Right lobe of liver (tissue), 6 donors: Measurements from ENCODE around the gene ASAP2. TPM values are rescaled to one million over a fixed set of nuclear protein-coding genes. Genes with fewer than 3 reads are reported as not detected.

Source experiments
- ATAC-seq, 4 donors: fragments of 200-7000 bp; cut with Tn5 transposase; one replicate each; pipeline ENCODE4 v1.9.1; 2020; ENCODE audit warnings: mild to moderate bottlenecking in 4 of 4, moderate library complexity in 4 of 4
- DNase-seq, 3 donors: peaks; one replicate each; pipeline ENCODE4 v3.0.0-alpha.2; 2020
- H3K27ac ChIP-seq, 3 donors: fragments of 200-600 bp; one replicate each; pipeline ENCODE4 v1.8.0; 2022
- H3K27me3 ChIP-seq, 2 donors: fragments of 200-600 bp; one replicate each; pipeline ENCODE4 v1.8.0; 2022
- H3K36me3 ChIP-seq, 4 donors: fragments of 200-600 bp; sonication (generic) in 1 of 4; one replicate each; pipeline versions ENCODE4 v1.5.1 to v1.8.0; 2017 to 2022; ENCODE audit warnings: control low read depth in 1 of 4
- H3K4me1 ChIP-seq, 4 donors: fragments of 200-600 bp; sonication (generic) in 1 of 4; one replicate each; pipeline versions ENCODE4 v1.5.1 to v1.8.0; 2017 to 2022; ENCODE audit warnings: control low read depth in 1 of 4
- H3K4me3 ChIP-seq, 3 donors: fragments of 200-600 bp; one replicate each; pipeline ENCODE4 v1.8.0; 2022
- H3K9me3 ChIP-seq, 4 donors: fragments of 200-600 bp; sonication (generic) in 1 of 4; one replicate each; pipeline versions ENCODE4 v1.5.1 to v1.8.0; 2017 to 2022; ENCODE audit warnings: control low read depth in 1 of 4
- CTCF ChIP-seq, 4 donors: fragments of 200-600 bp in 3 of 4; fragments of 450-650 bp in 1 of 4; IDR thresholded peaks; one replicate each; pipeline versions ENCODE4 v1.5.1 to v1.8.0; 2016 to 2022; ENCODE audit warnings: antibody characterized with exemption in 4 of 4, mild to moderate bottlenecking in 2 of 4
- POLR2A ChIP-seq: fragments of 450-650 bp; IDR thresholded peaks from one replicate; pipeline ENCODE4 v1.6.1; 2017; ENCODE audit warnings: antibody characterized with exemption, mild to moderate bottlenecking
- WGBS: methylation state at CpG from one replicate; pipeline ENCODE4 v1.1.6; 2018; ENCODE audit warnings: low coverage, low lambda C conversion rate; ENCODE audit not compliant: insufficient coverage; ENCODE audit errors: missing lambda C conversion rate; 5-methylcytosine and 5-hydroxymethylcytosine counted together
- intact Hi-C, 2 donors: fragments of 100-400 bp; cut with DNase I; formaldehyde crosslinking; loops; one replicate each; pipeline versions ENCODE4 v1.11.2 to v1.14.1; 2022
- total RNA-seq, 6 experiments: library from RNA; depleted of rRNA in 2 of 6; stranded (reverse); fragments of >200 nt in 2 of 6; fragmentation: NEBNext Ultra II Directional in 3 of 6; extraction: Animal tissue kit (Norgen Biotek cat#: 25700) in 3 of 6; gene quantifications; one replicate each; pipeline versions ENCODE4 v1.1.0 to v1.2.4, GENCODE V29; 2016 to 2023
- donor health status: DM: no; HTN: yes; CAD: no.
- donor health status: DM: no; HTN: no; CAD: no.
- donor health status: DM: no; HTN: no; CAD: no.
- donor health status: DM: no; HTN: yes; CAD: no.
- donor health status: DM: no; HTN: yes; CAD: no.

ASAP2 gene
- total RNA-seq, 6 experiments from 2014 or later: 2.4 to 5.2 (median 3.9) TPM

- Histone ChIP-seq H3K9me3 (no peaks in the 10 kb centered on the region), H3K27ac (no peak overlapping the region), H3K27me3 (no peaks in the 10 kb centered on the region), H3K36me3 (peaks cover 0 to 55% (median 6%) of the 10 kb centered on the region in 4 donors), H3K4me3 (no peak overlapping the region), H3K4me1 (no peaks in the 10 kb centered on the region)
- DNase-seq (no peak), ATAC-seq (no peak)
- TF ChIP-seq CTCF (IDR thresholded peaks at IDR 0.05) (no peak), POLR2A (no peak)
- WGBS: 69% methylated on average over 2 of the region's 2 CpGs
- intact Hi-C loops: no loop called here
Observed at GRCh38 chr2:9430316-9431293, 224.0 kb downstream of the ASAP2 start.

GRCh38 chr2:9434489-9434888 lies 227.9 kb downstream of the ASAP2 start:
- Histone ChIP-seq H3K27me3 (no peaks in the 10 kb centered on the region), H3K4me3 (no peak overlapping the region), H3K4me1 (no peaks in the 10 kb centered on the region), H3K36me3 (peaks cover 0 to 83% (median 15%) of the 10 kb centered on the region in 4 donors), H3K9me3 (no peaks in the 10 kb centered on the region), H3K27ac (no peak overlapping the region)
- DNase-seq (no peak), ATAC-seq (no peak)
- intact Hi-C loops: no loop called here
- TF ChIP-seq CTCF (IDR thresholded peaks at IDR 0.05) (no peak), POLR2A (no peak)
- 87% methylated on average over 2 of the region's 2 CpGs for WGBS

GRCh38 chr2:9439536-9439935 lies 232.9 kb downstream of the ASAP2 start:
- Histone ChIP-seq H3K27ac (no peak overlapping the region), H3K9me3 (no peaks in the 10 kb centered on the region), H3K36me3 (peaks cover 0 to 78% (median 20%) of the 10 kb centered on the region in 4 donors), H3K4me1 (no peaks in the 10 kb centered on the region), H3K4me3 (no peak overlapping the region), H3K27me3 (no peaks in the 10 kb centered on the region)
- intact Hi-C loops: no loop called here
- ATAC-seq: no peak
- DNase-seq: no peak
- WGBS: 100% methylated on average over 1 of the region's 1 CpG
- TF ChIP-seq POLR2A (no peak), CTCF (IDR thresholded peaks at IDR 0.05) (no peak)

- WGBS: 94% methylated on average over 1 of the region's 1 CpG
- Histone ChIP-seq H3K9me3 (no peaks in the 10 kb centered on the region), H3K4me3 (no peak overlapping the region), H3K27me3 (no peaks in the 10 kb centered on the region), H3K4me1 (no peaks in the 10 kb centered on the region), H3K27ac (no peak overlapping the region), H3K36me3 (peaks cover 0 to 82% (median 20%) of the 10 kb centered on the region in 4 donors)
- intact Hi-C loops: no loop called here
- DNase-seq: no peak
- ATAC-seq: no peak
- no peak for TF ChIP-seq POLR2A
- TF ChIP-seq CTCF (IDR thresholded peaks at IDR 0.05): no peak
Observed at GRCh38 chr2:9440058-9440727, 233.6 kb downstream of the ASAP2 start.
